AML-193 (cell line): ENCODE data around the gene MAFF.
"Not testable (repeated sequence)": the region's sequence is repeated elsewhere in the genome, so short reads cannot be mapped to it uniquely, and the experiment has no call there.

Experiments used
- DNase-seq, 2 experiments: peaks; one replicate each; lab custom pipeline; 2025; lab: John Stamatoyannopoulos, UW

MAFF gene

DNA sequence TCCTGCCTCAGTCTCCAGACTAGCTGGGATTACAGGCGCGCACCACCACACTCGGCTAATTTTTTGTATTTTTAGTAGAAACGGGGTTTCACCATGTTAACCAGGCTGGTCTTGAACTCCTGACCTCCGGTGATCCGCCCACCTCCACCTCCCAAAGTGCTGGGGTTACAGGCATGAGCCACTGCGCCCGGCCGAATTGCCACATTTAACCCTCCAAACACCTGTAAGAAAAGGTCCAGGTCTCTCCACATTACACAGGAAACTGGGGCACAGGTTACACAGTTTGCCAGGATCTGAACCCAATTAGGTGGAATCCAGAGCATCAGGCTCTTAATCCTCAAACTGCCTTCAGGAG, 24.2 kb upstream of the MAFF start:
- DNase-seq, result not testable (repeated sequence)

DNA sequence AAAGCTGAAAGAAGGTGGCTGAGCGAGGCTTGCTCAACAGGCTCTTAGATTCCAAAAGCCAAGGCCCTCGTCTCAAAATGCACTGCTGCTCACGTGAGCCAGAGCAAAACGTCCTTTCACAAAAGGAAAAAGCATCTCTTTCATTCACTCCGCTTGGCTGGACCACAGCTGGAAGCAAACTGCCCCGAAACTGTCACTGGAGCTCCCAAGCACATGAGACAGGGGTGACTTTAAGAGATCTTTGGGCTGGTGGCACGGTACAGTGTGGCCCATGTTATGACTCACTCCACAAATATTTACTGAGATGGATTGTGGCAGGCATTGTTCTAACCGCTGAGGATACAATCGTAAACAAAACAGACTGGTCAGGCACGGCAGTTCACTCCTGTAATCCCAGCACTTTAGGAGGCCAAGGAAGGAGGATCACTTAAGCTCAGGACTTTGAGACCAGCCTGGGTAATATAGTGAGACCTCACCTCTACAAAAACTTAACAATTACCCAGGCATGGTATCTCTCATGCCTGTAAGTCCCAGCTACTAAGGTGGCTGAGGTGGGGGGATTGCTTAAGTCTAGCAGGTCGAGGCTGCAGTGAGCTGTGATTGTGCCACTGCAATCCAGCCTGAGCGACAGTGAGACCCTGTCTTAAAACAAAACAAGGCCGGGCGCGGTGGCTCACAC, 23.7 kb upstream of the MAFF start:
- no peak for DNase-seq

DNA sequence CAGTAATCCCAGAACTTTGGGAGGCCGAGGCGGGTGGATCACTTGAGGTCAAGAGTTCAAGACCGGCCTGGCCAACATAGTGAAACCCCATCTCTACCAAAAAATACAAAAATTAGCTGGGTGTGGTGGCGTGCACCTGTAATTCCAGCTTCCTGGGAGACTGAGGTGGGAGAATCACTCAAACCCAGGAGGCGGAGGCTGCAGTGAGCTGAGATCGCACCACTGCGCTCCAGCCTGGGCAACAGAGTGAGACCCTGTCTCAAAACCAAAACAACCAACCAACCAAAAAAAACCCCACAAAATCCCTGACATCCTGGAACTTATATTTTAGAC, 23.2 kb upstream of the MAFF start:
- DNase-seq, result not testable (repeated sequence)

DNA sequence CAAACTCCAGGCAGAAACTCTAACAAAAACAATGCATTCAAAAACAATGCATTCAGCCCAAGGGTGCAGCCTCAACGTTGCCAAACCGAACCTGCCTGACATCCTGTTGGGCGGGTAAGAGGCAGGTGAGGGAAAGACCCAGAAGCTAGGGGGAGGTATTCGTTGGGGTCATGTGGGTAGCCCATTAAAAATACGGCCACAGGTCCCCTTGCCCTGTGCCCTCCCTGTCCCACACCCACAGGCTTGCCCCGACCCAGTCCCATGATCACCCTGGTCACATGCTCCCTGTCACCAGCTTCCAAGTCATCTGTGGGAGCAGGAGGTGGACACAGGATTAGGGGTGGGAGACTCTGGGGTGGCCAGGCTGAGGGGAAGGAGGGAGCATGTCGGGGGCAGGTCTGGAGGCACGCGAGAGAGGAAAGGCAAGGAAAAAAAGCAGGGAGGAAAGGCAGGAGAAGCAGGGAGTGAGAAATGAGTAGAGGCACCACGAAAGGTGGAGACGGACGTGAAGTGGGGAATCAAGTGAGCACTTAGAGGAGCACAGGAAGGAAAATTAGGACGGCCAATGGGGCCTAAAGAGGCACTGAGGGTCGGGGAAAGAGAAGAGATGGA, 20.8 kb upstream of the MAFF start:
- DNase-seq, result no peak

DNA sequence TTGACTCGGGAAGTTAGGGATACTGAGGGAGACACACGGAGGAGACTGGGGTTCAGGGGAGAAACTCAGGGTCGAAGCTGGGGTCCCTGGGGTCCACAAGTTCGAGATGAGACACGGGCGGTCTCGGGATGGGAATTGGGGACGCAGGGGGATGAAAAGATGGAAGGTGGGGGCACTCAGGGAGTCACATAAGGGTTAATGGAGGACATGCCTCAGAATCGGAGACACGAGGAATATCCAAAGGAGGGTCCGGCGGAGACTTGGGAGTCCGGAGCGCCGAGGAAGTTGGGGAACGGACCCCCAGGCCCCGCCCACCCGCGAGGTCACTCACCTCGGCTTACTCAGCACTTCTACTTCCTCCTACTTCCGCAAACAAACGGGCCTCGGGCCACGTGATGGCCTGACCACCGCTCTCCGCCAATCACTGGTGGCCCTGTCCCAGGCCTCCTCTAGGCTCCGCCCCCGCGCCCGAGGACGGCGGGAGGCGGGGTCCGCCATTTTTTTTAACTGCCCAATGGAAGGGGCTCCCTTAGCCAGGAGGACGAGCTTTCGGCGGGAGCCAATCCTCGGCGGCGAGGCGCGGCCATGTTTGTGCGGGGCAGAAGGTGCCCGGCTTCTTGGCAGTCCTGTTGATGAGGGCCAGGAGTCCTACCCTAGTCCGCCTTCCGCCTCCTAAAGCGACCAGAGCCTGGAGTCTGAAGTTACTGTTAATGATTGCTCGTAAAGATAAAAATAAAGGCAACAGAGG, 20.2 kb upstream of the MAFF start, which contains the start of gene PLA2G6:
TSS of gene PLA2G6 (minus strand) at position 378 of the 748 bp plus-strand sequence. CDS start 12,404 bp downstream, outside the sequence.
- peak; percentile 98 for DNase-seq

DNA sequence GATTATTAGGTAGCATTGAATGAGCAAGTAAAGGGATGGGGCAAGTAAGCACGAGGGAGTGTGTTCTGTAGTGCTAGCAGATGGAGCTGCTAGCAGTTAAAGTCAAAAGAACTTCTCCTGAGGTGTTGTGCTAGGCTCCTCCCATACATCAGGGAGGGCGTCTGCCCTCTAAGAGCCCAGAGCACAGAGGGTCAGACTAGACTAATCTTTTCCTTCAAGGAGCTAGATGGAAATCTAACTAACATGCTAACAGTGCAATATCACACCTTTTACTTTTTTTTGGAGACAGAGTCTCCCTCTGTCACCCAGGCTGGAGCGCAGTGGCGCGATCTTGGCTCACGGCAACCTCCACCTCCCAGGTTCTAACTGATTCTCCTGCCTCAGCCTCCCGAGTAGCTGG, 17.0 kb upstream of the MAFF start:
- no peak for DNase-seq

DNA sequence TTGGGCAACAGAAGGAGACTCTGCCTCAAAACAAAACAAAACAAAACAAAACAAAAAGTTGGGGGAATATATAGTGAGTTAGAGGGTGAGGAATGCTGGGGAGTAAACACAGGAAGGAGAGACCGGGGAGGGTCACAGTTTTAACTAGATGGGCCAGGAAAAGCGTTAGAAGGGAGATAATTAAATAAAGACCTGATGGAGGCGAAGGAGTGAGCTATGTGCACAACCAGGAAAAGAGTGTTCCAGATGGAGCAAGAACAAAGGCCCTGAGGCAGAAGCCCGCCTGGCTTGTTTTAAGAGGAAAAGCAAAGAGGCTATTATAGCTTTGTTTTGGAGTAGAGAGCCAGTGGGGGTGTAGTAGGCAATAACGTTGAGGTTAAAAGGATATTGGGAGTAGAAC, 15.4 kb upstream of the MAFF start:
- DNase-seq, result no peak

DNA sequence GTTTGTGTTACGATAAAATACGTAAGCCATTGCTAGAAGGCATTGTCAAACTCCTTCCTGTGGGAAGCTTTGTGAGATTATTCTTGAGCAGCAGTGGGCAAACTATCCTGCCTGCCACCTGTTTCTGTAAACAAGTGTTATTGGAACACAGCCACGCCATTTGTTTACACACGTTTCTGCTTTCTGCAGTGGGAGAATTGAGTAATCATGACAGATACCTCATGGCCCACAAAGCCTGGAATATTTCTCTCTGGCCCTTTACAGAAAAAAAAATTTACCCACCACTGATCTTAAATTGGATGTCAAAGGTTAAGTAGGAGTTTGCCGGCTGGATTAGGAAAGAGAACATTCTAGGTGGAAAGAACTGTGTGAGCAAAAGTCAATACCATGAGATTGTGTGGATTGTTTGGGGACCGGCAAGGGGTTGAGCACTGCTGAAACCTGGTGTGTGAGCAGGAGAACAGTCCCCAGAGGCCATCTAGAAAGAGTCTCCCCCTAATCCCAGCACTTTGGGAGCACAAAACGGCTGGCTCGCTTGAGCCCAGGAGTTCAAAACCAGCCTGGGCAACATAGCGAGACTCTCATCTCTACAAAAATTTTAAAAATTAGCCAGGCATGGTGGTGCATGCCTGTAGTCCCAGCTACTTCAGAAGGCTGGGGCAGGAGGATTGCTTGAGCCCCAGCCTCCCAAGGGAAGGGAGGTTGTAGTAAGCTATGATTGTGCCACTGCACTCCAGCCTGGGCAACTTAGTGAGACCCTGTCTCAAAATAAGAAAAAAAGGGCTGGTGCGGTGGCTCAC, 14.2 kb upstream of the MAFF start:
- DNase-seq, result no peak

DNA sequence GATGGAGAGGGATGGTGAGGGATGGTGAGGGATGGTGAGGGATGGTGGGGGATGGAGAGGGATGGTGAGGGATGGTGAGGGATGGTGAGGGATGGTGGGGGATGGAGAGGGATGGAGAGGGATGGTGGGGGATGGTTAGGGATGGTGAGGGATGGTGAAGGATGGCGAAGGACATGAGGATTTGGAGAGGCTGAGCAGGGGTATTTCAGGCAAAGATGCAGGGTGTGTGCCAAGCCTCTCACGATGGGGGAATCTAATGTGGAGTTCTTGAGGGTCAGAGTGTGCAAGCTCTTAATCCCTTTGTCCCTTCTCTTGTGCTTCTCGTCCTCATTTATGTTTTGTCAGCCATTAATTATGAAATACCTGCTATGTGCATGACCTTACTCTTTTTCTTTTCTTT, 12.7 kb upstream of the MAFF start:
- no peak for DNase-seq

DNA sequence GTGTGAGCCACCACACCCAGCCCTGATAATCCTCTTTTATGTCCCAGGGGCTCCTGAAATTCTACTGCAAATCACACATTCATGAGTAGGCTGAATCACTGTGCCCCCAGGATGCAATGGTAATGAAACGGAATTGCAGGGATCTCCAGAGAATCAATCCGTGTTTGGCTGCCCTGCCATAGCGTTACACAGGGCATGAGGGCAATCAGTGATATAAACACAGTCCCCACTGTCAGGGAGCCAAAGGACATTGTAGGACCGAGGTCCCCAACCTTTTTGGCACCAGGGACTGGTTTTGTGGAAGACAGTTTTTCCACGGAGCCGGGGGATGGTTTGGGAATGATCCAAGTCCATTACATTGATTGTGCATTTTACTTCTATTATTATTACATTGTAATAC, 11.2 kb upstream of the MAFF start:
- DNase-seq, result no peak

DNA sequence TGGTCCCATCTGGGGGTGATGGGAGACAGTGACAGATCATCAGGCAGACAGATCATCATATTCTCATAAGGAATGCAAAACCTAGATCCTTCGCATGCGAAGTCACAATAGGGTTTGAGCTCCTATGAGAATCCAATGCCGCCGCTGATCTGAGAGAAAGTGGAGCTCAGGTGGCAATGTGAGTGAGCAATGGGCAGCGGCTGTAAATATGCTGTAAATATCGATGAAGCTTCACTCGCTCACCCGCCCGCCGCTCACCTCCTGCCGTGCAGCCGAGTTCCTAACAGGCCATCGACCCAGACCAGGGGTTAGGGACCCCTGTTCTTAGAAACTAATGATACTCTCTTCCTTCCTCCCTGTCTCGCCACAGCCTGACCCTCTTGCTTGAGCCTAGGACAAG, 10.7 kb upstream of the MAFF start:
- no peak for DNase-seq

DNA sequence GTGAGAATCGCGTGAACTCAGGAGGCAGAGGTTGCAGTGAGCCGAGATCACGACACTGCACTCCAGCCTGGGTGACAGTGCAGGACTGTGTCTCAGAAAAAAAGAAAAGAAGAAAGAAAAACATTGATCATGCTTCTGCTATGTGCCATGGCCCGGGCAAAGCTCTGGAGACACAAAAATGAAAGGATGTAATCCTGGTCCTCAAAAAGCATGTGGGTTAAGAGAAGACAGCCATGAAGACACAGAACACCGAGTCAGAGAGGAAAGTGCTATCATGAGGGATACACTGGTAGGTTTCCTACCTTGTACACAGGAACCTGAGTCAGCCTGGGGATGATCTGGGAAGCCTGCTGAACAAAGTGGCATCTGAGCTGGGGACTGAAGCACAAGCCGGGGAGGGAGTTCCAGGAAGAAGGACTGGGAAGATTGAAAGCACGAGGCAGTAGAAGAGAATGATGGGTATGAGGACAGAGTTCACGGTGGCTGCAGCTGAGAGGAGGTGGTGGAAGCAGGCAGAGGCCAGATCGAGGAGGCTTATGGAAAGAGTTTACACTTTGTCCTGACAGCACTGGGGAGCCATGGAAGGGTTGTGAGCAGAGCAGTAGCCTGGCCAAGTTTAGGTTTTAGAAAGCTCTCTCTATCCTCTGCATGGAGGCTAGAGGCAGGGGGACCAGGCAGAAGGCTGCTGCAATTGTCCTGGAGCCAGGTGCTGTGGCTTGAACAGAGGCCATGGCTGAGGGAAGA, 9.9 kb upstream of the MAFF start:
- no peak for DNase-seq

DNA sequence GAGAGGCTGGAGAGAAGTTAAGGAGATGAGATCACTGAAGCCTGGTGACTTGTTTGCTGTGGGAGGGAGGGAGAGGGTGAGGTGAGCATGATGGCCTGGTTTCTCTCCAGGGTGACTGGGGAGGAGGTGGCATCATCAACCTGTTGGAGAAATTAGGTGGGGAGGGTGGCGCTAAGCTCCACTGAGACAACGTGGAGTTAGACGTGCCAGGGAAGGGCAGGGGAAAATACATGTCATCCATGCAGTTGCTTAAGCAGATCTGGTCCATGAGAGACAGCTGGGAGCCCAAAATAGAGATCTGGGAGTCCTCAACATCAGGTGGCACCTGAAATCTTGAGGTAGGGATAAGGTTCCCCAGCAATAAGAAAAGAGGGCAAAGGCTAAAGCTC, 9.3 kb upstream of the MAFF start:
- no peak for DNase-seq

DNA sequence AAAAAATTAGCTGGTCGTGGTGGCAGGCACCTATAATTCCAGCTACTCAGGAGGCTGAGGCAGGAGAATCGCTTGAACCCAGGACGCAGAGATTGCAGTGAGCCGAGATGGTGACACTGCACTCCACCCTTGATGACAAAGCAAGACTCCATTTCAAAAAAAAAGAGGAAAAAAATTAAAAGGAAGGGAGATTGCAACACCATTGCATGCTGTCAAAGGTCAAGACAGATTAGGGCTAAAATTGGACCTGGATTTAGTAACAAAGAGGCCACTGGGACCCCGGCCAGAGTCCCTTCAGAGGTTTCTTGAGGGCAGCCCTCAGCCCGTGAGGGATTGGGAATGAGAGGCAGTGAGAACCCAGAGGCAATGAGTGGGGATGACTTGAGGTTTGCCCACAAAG, 8.2 kb upstream of the MAFF start:
- DNase-seq, result peak; percentile 54 to 59

DNA sequence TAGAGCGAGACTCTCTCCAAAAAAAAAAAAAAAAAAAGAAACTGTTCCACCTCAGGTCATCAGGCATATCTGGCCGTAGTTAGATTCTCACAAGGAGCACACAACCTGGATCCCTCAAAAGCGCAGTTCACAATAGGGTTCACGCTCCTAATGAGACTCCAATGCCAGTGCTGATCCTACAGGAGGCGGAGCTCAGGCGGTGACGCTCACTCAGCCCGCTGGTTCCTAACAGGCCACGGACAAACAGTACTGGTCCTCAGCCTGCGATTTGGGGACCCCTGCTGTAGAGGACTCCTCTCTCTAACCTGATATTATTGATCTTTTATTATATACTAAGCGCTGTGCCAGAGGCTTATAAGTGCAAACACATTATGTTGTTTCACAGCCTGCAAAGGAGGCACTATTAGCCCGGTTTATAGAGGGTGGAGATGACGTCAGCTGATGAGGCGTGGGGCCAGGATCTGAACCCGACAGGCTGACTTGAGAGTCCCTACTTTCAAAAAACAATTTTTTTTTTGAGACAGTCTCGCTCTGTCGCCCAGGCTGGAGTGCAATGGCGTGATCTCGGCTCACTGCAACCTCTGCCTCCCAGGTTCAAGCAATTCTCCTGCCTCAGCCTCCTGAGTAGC, 4.9 kb upstream of the MAFF start:
- DNase-seq, result no peak

DNA sequence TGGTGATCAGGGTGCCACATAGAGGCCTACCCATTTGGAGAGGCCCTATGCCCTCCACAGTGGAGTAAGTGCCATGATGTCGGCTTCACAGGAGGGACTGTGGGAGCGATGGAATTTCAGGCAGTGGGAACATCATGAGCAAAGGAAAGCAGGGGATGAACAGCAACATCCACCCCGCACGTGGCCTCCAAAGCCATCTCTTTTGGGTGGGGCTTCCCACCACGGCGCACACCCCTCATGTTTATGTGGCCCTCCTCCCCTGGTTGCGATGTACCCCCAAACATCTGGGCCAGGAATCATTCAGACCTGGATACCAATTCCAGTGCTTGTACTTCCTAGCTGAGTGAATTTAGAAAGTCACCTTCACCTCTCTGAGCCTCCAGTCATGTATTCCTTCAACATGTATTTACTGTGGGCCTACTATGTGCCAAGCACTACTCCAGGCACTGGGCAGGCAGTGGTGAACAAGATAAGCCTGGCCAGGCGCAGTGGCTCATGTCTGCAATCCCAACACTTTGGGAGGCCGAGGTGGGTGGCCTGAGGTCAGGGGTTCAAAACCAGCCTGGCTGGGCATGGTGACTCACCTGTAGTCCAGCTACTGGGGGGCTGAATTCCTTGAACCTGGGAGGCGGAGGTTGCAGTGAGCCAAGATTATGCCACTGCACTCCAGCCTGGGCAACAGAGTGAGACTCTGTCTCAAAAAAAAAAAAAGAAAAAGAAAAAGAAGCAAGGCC, 1.8 kb upstream of the MAFF start:
- no peak for DNase-seq

DNA sequence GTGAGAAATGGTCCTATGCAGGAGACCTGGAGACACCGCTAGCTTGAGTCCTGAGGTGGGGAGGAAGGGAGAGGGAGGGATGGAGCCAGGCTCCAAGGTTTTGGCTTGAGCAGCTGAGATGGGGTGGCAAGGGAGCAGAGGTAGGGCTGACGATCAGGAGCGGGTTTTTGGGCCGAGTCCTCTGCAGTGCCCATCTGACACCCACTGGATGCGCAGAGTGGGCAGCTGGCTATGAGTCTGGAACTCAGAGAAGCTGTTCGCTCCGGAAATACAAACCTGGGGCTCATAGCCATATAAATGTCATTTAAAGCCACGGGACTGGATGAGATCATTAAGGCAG, 453 bp upstream of the MAFF start:
- no peak for DNase-seq

DNA sequence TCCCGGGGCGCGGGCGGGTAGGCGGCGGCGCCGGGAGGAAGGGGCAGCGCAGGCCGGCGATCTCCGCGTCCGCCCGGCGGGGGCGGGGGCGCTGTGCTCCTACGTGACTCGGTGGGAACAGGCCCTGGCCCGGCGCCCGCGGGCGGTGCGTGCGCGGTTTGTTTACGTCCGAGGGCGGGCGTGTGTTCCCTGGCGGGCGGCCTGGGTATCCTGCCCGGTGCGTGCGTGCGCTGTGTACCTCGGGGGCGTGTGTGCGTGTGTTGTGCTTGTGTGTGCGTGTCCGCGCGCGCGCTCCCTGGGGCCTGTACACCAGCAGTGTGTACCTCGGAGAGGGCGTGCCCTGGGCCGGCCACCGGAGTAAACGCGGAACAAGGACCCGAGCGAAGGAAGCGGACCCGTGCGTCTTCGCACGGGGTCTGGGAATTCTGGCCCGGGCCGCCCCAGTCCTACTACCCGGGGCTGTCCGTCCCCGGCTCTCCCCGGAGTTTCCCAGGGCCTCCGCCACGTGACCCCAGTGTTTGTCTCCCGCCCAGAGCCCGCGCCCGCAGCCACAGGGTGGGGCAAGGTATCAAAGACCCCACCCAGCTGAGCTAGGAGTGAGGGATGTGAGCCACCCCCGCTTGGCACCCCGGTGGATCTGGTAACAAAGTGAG, 769 bp downstream of the MAFF start:
- no peak for DNase-seq

DNA sequence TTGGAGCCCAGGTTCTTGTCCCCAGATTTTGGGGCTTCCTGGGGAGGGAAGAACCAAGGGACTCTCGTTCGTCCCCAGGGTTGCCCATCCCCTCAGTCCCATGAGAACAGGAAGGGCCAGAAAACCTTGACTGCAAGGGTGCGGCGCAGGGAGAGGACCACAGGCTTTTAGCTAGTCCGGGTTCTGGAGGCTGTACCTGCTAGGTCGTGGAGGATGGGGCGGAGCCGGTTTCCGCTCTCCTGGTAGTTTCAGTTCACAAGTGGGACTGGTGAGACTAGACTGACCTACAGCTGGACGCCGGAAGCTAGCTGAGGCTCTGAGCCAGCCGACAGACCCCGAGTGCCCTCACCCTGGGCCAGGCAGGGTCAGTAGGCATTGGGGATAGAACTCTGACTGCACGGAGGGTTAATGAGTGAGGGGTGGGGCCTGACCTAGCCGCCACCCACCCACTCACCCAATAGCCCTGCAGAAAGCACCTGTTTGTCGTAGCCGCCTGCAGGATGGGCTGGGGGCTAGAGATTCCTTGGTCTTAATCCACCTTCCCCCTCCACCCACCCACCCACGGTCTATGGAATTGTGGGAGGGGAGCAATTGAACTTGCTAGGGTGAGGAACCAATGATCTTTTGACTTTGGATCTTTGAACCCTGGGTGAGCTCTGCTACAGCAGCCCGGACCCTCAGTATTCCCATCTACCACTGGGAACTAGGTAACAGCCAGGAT, 1.5 kb downstream of the MAFF start:
- DNase-seq, result no peak
